Measurements from ENCODE around the gene ADAMTS2.

Gene ADAMTS2

GRCh38 chr5:179267071-179267670, 78.1 kb downstream of the ADAMTS2 start:
- DNase-seq (ENCODE audit: low read depth, low spot score) = no peak

GRCh38 chr5:179266291-179267070, 78.8 kb downstream of the ADAMTS2 start:
- DNase-seq (ENCODE audit: low read depth, low spot score) = peak; percentile 57

DNA sequence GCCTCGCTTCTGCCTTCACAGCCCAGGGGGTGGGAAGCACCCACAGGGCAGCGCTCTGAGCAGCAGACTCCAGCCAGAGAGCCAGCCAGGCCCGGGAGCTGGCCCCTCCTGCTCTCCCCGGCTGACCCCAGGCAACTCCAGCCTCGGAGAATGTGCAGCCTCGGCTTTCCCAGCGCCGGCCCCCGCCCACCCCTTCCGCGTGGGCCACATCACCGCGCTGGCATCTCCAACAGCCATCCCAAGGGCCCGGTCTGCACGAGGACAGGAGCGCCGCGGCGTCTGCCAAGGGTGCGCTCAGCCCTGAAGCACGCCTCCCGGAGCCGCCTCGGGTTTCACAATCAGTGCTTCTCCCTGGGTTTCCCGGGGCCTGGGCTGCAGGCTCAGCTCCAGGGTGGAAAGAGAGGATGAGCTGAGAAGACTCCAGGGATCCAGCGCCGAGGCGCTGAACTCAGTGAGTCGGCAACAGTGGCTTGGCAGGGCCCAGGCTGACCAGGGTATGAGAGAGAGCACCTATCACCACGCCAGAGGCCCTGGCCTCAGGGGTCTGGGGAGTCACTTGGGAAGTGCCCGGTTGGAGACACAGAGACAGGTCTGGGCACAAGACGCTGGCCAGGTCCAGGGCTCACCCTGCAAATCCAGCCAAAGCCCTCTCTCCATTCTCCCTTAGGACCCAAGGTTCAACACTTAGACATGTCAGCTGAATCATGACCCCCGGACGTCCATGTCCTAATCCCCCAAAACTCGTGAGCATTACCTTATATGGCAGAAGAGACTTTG, 79.6 kb downstream of the ADAMTS2 start:
- DNase-seq (ENCODE audit: low read depth, low spot score) = peak; percentile 84

GRCh38 chr5:179264783-179265513, 80.3 kb downstream of the ADAMTS2 start:
- no peak for DNase-seq (ENCODE audit: low read depth, low spot score)

GRCh38 chr5:179264053-179264782, 81.0 kb downstream of the ADAMTS2 start:
- DNase-seq (ENCODE audit: low read depth, low spot score) = no peak

GRCh38 chr5:179263391-179264052, 81.7 kb downstream of the ADAMTS2 start:
- no peak for DNase-seq (ENCODE audit: low read depth, low spot score)

DNA sequence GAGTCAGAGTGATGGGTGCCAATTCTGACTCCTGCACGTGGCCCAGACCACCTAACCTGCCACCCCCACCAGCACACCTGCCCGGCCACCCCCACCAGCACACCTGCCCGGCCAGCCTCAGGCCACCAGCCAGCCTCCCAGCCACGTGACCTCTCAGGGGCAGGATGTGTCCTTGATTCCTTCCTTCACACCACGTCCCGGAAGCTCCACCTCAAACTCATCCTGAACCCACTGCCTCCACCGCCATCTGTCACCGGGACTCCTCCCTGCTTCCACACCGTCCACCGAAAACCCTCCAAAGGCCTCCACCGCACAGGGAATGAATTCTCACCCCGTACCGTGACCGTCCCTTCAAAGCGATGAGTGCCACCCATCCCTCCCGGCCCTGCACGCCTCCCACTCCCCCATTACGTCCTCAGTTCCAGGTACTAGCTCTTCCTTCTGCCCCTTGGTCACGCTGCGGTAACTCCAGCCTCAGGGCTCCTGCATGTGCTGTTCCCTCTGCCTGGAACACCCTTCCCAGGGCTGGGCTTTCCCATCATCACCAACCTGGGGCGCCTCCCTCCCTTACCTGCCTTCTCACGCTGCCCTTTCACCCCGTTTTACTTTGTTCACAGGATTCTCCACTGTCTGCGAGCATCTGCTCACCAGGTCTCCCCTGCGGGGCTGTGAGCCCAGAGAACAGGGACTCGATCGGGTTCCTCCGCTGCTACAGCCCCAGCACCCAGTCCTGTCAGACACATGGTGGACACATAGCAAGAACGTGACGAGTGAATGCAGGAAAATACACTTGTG, 82.9 kb downstream of the ADAMTS2 start:
- no peak for DNase-seq (ENCODE audit: low read depth, low spot score)

- peak; percentile 92 for DNase-seq (ENCODE audit: low read depth, low spot score)
Observed at GRCh38 chr5:179261301-179262125, 83.7 kb downstream of the ADAMTS2 start.

- no peak for DNase-seq (ENCODE audit: low read depth, low spot score)
Observed at GRCh38 chr5:179260324-179261070, 84.8 kb downstream of the ADAMTS2 start.

- DNase-seq (ENCODE audit: low read depth, low spot score) = no peak
Observed at GRCh38 chr5:179259731-179260323, 85.4 kb downstream of the ADAMTS2 start.

DNA sequence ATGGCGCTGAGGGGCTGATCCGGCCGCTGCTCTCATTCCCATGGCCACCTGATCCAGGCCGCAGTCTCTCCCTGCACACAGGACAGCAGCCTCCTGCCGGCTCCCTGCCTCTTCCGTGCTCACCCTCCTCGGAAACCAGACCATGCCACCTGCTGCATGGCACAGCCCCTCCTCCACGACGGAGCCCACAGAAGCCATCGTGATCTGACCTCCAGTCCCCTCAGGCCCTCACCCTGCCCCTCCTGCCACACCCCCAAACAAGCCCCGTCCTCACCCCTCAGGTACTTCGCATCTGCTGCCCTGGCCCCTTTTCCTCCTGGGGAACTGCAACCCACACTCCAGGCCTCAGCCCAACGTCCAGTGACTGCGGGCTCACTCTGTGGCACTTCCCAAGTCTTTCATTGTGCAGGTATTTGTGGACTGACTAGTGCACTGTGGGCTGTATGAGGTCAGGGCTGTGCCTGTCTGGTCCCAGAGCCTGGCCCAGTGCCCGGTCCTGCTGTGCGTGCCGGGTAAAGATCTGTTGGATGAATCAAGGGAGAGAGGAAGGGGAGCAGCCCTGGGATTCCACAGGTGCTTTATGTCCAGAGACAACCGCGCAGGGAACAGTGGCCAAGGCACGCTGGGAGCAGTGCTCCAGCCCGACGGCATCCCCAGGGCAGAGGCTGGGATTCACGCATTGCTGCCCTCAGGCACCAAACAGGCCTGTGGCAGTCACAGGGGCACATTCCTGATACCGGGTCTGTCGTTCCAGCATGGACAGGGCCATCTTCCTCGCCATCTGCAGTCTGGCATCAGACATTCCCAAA, 86.1 kb downstream of the ADAMTS2 start:
- DNase-seq (ENCODE audit: low read depth, low spot score) = no peak

GRCh38 chr5:179258001-179258921, 87.0 kb downstream of the ADAMTS2 start:
- no peak for DNase-seq (ENCODE audit: low read depth, low spot score)

DNA sequence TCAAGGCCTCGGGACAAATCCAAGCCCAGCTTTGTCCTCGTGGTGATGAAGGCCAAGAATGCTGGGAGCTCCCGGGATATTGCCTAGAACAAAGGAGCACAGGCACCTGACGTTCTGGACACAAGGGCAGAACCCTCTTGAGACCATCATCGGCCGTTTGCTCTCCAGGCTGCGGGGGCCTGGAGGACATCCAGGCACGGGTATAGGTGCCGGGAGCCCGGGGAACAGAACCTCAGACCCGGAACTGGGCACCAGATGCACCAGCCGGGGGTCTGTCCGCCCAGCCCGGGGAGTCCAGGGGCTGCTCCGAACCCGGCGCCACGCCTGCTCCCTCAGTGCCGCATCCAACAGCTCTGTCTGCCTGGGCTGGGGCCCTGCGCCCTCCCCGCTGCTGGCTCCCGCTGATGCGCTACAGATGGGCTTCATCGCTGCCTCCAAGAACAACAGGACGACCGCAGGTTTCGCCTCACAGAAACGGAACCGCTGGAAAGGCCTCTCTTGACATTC, 88.0 kb downstream of the ADAMTS2 start:
- no peak for DNase-seq (ENCODE audit: low read depth, low spot score)

DNA sequence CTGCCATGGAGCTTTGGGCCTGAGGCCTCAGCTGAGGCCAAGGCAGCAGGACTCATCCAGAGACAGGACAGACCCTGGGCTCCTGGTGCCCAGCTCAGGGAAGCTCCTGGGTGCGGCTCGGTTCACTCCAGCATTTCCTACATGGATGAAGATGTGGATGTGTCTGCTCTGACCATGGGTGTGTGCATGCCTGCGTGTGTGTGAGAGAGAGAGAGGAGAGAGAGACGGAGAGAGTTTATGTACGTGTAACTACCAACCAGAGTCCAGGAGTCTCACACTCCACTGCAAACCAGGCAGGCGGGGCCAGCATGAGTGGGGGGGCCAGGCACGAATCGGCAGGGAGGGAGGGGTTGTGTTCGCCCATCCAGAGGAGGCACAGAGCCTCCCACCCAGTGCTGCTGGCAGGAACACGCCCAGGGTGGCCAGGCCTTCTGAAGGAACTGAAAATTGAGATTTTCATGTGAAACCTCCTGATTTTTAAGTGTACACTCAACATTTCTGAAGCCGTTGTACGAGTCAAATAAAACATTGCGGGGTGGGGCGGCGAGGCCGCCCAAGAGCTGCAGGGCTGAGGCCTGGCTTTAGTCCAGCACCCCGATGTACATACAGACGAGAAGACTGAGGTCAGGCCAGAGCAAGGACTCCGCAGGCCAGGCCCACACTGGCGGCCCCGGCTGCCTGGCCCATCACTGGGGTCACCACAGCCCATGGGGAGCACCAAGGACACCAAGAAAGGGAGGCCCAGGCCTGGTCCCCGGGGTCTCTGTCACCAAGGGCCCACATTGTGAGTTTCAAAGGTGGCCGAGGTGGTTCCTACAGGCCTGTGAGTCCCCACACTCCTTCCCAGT, 88.7 kb downstream of the ADAMTS2 start:
- no peak for DNase-seq (ENCODE audit: low read depth, low spot score)
